ENCODE results near the gene EMID1. TPM values are rescaled to one million over a fixed set of nuclear protein-coding genes. Genes with fewer than 3 reads are reported as not detected.

Gene EMID1
- total and polyA plus RNA-seq, 2 donors = 4.7 to 9.9 TPM

GRCh38 chr22:29207562-29208501 lies 2.1 kb downstream of the EMID1 start:
- Histone ChIP-seq H3K4me1 (ENCODE audit: control insufficient read depth in 2 of 2, insufficient read depth in 2 of 2, low read length in 2 of 2) (peaks cover 11 to 38% of the 10 kb centered on the region in 2 donors), H3K4me3 (ENCODE audit: low read length in 2 of 2) (no peak overlapping the region), H3K36me3 (ENCODE audit: control insufficient read depth in 2 of 2, insufficient read depth in 2 of 2, low read length in 1 of 2) (no peaks in the 10 kb centered on the region), H3K27me3 (ENCODE audit: control insufficient read depth in 2 of 2, insufficient read depth in 1 of 2, low read length in 1 of 2) (peaks cover 2 to 22% of the 10 kb centered on the region in 2 donors), H3K9me3 (ENCODE audit: control insufficient read depth in 2 of 2, insufficient read depth in 1 of 2, low read length in 1 of 2) (no peaks in the 10 kb centered on the region), H3K27ac (ENCODE audit: low read depth in 1 of 2, low read length in 1 of 2) (no peak overlapping the region)
- 55% methylated on average over 11 of the region's 11 CpGs for WGBS
- DNase-seq (ENCODE audit: low read depth in 6 of 9, low spot score in 9 of 9) = no peak

- no peaks in the 10 kb centered on the region for H3K9me3 ChIP-seq (ENCODE audit: control insufficient read depth in 2 of 2, insufficient read depth in 1 of 2, low read length in 1 of 2)
- H3K27me3 ChIP-seq (ENCODE audit: control insufficient read depth in 2 of 2, insufficient read depth in 1 of 2, low read length in 1 of 2) = peaks cover 2 to 22% of the 10 kb centered on the region in 2 donors
- no peak overlapping the region for H3K27ac ChIP-seq (ENCODE audit: low read depth in 1 of 2, low read length in 1 of 2)
- H3K4me3 ChIP-seq (ENCODE audit: low read length in 2 of 2) = no peak overlapping the region
- WGBS = 82% methylated on average over 4 of the region's 4 CpGs
- H3K4me1 ChIP-seq (ENCODE audit: control insufficient read depth in 2 of 2, insufficient read depth in 2 of 2, low read length in 2 of 2) = peaks cover 10 to 31% of the 10 kb centered on the region in 2 donors
- no peaks in the 10 kb centered on the region for H3K36me3 ChIP-seq (ENCODE audit: control insufficient read depth in 2 of 2, insufficient read depth in 2 of 2, low read length in 1 of 2)
- DNase-seq (ENCODE audit: low read depth in 6 of 9, low spot score in 9 of 9) = no peak
Measured at GRCh38 chr22:29208502-29208862, 2.8 kb downstream of the EMID1 start.

- Histone ChIP-seq H3K4me3 (ENCODE audit: low read length in 2 of 2) (no peak overlapping the region), H3K36me3 (ENCODE audit: control insufficient read depth in 2 of 2, insufficient read depth in 2 of 2, low read length in 1 of 2) (no peaks in the 10 kb centered on the region), H3K27me3 (ENCODE audit: control insufficient read depth in 2 of 2, insufficient read depth in 1 of 2, low read length in 1 of 2) (peaks cover 2 to 22% of the 10 kb centered on the region in 2 donors), H3K4me1 (ENCODE audit: control insufficient read depth in 2 of 2, insufficient read depth in 2 of 2, low read length in 2 of 2) (peaks cover 8 to 26% of the 10 kb centered on the region in 2 donors), H3K9me3 (ENCODE audit: control insufficient read depth in 2 of 2, insufficient read depth in 1 of 2, low read length in 1 of 2) (no peaks in the 10 kb centered on the region), H3K27ac (ENCODE audit: low read depth in 1 of 2, low read length in 1 of 2) (no peak overlapping the region)
- DNase-seq (ENCODE audit: low read depth in 6 of 9, low spot score in 9 of 9) = no peak
- WGBS = 79% methylated on average over 17 of the region's 17 CpGs
Measured at GRCh38 chr22:29208879-29209623, 3.4 kb downstream of the EMID1 start.

- Histone ChIP-seq H3K27ac (ENCODE audit: low read depth in 1 of 2, low read length in 1 of 2) (no peak overlapping the region), H3K9me3 (ENCODE audit: control insufficient read depth in 2 of 2, insufficient read depth in 1 of 2, low read length in 1 of 2) (no peaks in the 10 kb centered on the region), H3K4me3 (ENCODE audit: low read length in 2 of 2) (no peak overlapping the region), H3K27me3 (ENCODE audit: control insufficient read depth in 2 of 2, insufficient read depth in 1 of 2, low read length in 1 of 2) (peaks cover 2 to 22% of the 10 kb centered on the region in 2 donors), H3K4me1 (ENCODE audit: control insufficient read depth in 2 of 2, insufficient read depth in 2 of 2, low read length in 2 of 2) (peaks cover 5 to 20% of the 10 kb centered on the region in 2 donors), H3K36me3 (ENCODE audit: control insufficient read depth in 2 of 2, insufficient read depth in 2 of 2, low read length in 1 of 2) (no peaks in the 10 kb centered on the region)
- no peak for DNase-seq (ENCODE audit: low read depth in 6 of 9, low spot score in 9 of 9)
- 98% methylated on average over 3 of the region's 3 CpGs for WGBS
Measured at GRCh38 chr22:29209624-29209929, 3.9 kb downstream of the EMID1 start.

GRCh38 chr22:29211066-29211465 lies 5.4 kb downstream of the EMID1 start:
- DNase-seq (ENCODE audit: low read depth in 6 of 9, low spot score in 9 of 9) = no peak
- Histone ChIP-seq H3K27me3 (ENCODE audit: control insufficient read depth in 2 of 2, insufficient read depth in 1 of 2, low read length in 1 of 2) (peaks cover 2 to 14% of the 10 kb centered on the region in 2 donors), H3K36me3 (ENCODE audit: control insufficient read depth in 2 of 2, insufficient read depth in 2 of 2, low read length in 1 of 2) (no peaks in the 10 kb centered on the region), H3K9me3 (ENCODE audit: control insufficient read depth in 2 of 2, insufficient read depth in 1 of 2, low read length in 1 of 2) (no peaks in the 10 kb centered on the region), H3K4me1 (ENCODE audit: control insufficient read depth in 2 of 2, insufficient read depth in 2 of 2, low read length in 2 of 2) (peaks cover 4 to 9% of the 10 kb centered on the region in 2 donors), H3K27ac (ENCODE audit: low read depth in 1 of 2, low read length in 1 of 2) (no peak overlapping the region), H3K4me3 (ENCODE audit: low read length in 2 of 2) (no peak overlapping the region)
- 92% methylated on average over 11 of the region's 11 CpGs for WGBS

GRCh38 chr22:29211466-29211865 lies 5.8 kb downstream of the EMID1 start:
- Histone ChIP-seq H3K27me3 (ENCODE audit: control insufficient read depth in 2 of 2, insufficient read depth in 1 of 2, low read length in 1 of 2) (peaks cover under 1 to 10% of the 10 kb centered on the region in 2 donors), H3K4me3 (ENCODE audit: low read length in 2 of 2) (no peak overlapping the region), H3K4me1 (ENCODE audit: control insufficient read depth in 2 of 2, insufficient read depth in 2 of 2, low read length in 2 of 2) (peaks cover 0 to 6% of the 10 kb centered on the region in 2 donors), H3K36me3 (ENCODE audit: control insufficient read depth in 2 of 2, insufficient read depth in 2 of 2, low read length in 1 of 2) (no peaks in the 10 kb centered on the region), H3K27ac (ENCODE audit: low read depth in 1 of 2, low read length in 1 of 2) (no peak overlapping the region), H3K9me3 (ENCODE audit: control insufficient read depth in 2 of 2, insufficient read depth in 1 of 2, low read length in 1 of 2) (no peaks in the 10 kb centered on the region)
- DNase-seq (ENCODE audit: low read depth in 6 of 9, low spot score in 9 of 9) = no peak
- 97% methylated on average over 9 of the region's 9 CpGs for WGBS

- Histone ChIP-seq H3K4me1 (ENCODE audit: control insufficient read depth in 2 of 2, insufficient read depth in 2 of 2, low read length in 2 of 2) (peaks cover 0 to 5% of the 10 kb centered on the region in 2 donors), H3K9me3 (ENCODE audit: control insufficient read depth in 2 of 2, insufficient read depth in 1 of 2, low read length in 1 of 2) (no peaks in the 10 kb centered on the region), H3K4me3 (ENCODE audit: low read length in 2 of 2) (no peak overlapping the region), H3K27ac (ENCODE audit: low read depth in 1 of 2, low read length in 1 of 2) (no peak overlapping the region), H3K36me3 (ENCODE audit: control insufficient read depth in 2 of 2, insufficient read depth in 2 of 2, low read length in 1 of 2) (no peaks in the 10 kb centered on the region), H3K27me3 (ENCODE audit: control insufficient read depth in 2 of 2, insufficient read depth in 1 of 2, low read length in 1 of 2) (no peaks in the 10 kb centered on the region)
- no peak for DNase-seq (ENCODE audit: low read depth in 6 of 9, low spot score in 9 of 9)
- WGBS = 97% methylated on average over 11 of the region's 11 CpGs
Measured at GRCh38 chr22:29212743-29213142, 7.0 kb downstream of the EMID1 start.

- Histone ChIP-seq H3K4me1 (ENCODE audit: control insufficient read depth in 2 of 2, insufficient read depth in 2 of 2, low read length in 2 of 2) (peaks cover 0 to 1% of the 10 kb centered on the region in 2 donors), H3K9me3 (ENCODE audit: control insufficient read depth in 2 of 2, insufficient read depth in 1 of 2, low read length in 1 of 2) (no peaks in the 10 kb centered on the region), H3K4me3 (ENCODE audit: low read length in 2 of 2) (no peak overlapping the region), H3K27ac (ENCODE audit: low read depth in 1 of 2, low read length in 1 of 2) (no peak overlapping the region), H3K27me3 (ENCODE audit: control insufficient read depth in 2 of 2, insufficient read depth in 1 of 2, low read length in 1 of 2) (no peaks in the 10 kb centered on the region), H3K36me3 (ENCODE audit: control insufficient read depth in 2 of 2, insufficient read depth in 2 of 2, low read length in 1 of 2) (no peaks in the 10 kb centered on the region)
- DNase-seq (ENCODE audit: low read depth in 6 of 9, low spot score in 9 of 9) = no peak
- 96% methylated on average over 9 of the region's 9 CpGs for WGBS
Measured at GRCh38 chr22:29213493-29213892, 7.8 kb downstream of the EMID1 start.

- H3K9me3 ChIP-seq (ENCODE audit: control insufficient read depth in 2 of 2, insufficient read depth in 1 of 2, low read length in 1 of 2) = no peaks in the 10 kb centered on the region
- H3K4me3 ChIP-seq (ENCODE audit: low read length in 2 of 2) = no peak overlapping the region
- no peak for DNase-seq (ENCODE audit: low read depth in 6 of 9, low spot score in 9 of 9)
- no peak overlapping the region for H3K27ac ChIP-seq (ENCODE audit: low read depth in 1 of 2, low read length in 1 of 2)
- H3K36me3 ChIP-seq (ENCODE audit: control insufficient read depth in 2 of 2, insufficient read depth in 2 of 2, low read length in 1 of 2) = no peaks in the 10 kb centered on the region
- no peaks in the 10 kb centered on the region for H3K27me3 ChIP-seq (ENCODE audit: control insufficient read depth in 2 of 2, insufficient read depth in 1 of 2, low read length in 1 of 2)
- WGBS = 98% methylated on average over 6 of the region's 6 CpGs
- no peaks in the 10 kb centered on the region for H3K4me1 ChIP-seq (ENCODE audit: control insufficient read depth in 2 of 2, insufficient read depth in 2 of 2, low read length in 2 of 2)
Measured at GRCh38 chr22:29214232-29214631, 8.5 kb downstream of the EMID1 start.

Measured in thymus (tissue), 11 donors.